Cardiac muscle cell (in vitro differentiated cells and primary cell): ENCODE measurements around the gene RSU1. TPM values are rescaled to one million over a fixed set of nuclear protein-coding genes. Genes with fewer than 3 reads are reported as not detected.
A peak's percentile ranks its signal among the peaks of the same experiment; 100 is the strongest.

Experiments
- DNase-seq, 2 donors: peaks; one replicate each; pipeline versions ENCODE4 v3.0.0 to v3.0.0-alpha.2; 2010 to 2017; ENCODE audit warnings: low read depth in 1 of 2, low spot score in 1 of 2
- H3K27ac ChIP-seq: fragments of 200-600 bp; sonication (generic); 2 replicates; pipeline ENCODE4 v1.5.1; 2016
- H3K27me3 ChIP-seq: fragments of 200-600 bp; sonication (generic); 2 replicates; pipeline ENCODE4 v1.6.0; 2016; ENCODE audit warnings: control low read depth
- H3K36me3 ChIP-seq: fragments of 200-600 bp; sonication (generic); 2 replicates; pipeline ENCODE4 v1.5.1; 2016; ENCODE audit warnings: control low read depth
- H3K4me1 ChIP-seq: fragments of 200-600 bp; sonication (generic); 2 replicates; pipeline ENCODE4 v1.8.1; 2017; ENCODE audit warnings: low read depth, mild to moderate bottlenecking, mixed run types
- H3K4me3 ChIP-seq: fragments of 200-600 bp; sonication (generic); 2 replicates; pipeline ENCODE4 v1.5.1; 2016; ENCODE audit warnings: mild to moderate bottlenecking
- H3K9me3 ChIP-seq: fragments of 200-600 bp; sonication (generic); 2 replicates; pipeline ENCODE4 v1.5.1; 2017; ENCODE audit warnings: low read depth, mild to moderate bottlenecking, control low read depth
- polyA plus RNA-seq: library from polyadenylated mRNA; unstranded; fragments of >200 nt; fragmentation: Nextera tagmentation; extraction: Ambion mirVana; gene quantifications from 2 replicates; pipeline ENCODE4 v1.2.1, GENCODE V29; 2016
- total RNA-seq: library from RNA; depleted of rRNA; stranded (reverse); fragments of >200 nt; gene quantifications from 2 replicates; pipeline ENCODE4 v1.2.3, GENCODE V29; 2016
- TF ChIP-seq, protein P1 (sequence below): IDR thresholded peaks from 2 replicates; pipeline ENCODE4 v1.5.1; 2012; ENCODE audit warnings: low read depth, mild to moderate bottlenecking, low read length

RSU1 gene
- total and polyA plus RNA-seq, 2 experiments from 2014 or later, result 18.4 to 69.7 TPM

DNA sequence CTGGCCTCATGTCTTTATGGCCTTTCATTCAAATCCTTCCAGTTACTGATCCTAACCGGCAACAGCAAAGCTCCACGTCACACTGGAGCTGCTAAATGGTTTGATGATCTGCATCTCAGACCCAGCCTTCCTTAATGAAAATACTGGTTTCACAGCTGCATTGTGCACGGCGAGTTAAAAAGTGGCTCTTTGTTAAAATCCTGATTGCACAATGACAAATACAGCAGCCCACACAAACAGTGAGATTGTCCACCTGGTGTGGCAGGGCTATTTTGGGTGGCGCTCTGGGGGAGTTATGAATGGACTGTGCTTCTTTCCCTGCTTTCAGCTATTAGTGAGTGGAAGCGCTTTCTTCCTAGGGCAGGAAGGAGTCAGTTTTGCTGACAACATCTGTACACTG is 232.1 kb downstream of the RSU1 start:
- DNase-seq, result peak in 1 of 2 donors; percentile 77
- TF ChIP-seq, protein P1, sequence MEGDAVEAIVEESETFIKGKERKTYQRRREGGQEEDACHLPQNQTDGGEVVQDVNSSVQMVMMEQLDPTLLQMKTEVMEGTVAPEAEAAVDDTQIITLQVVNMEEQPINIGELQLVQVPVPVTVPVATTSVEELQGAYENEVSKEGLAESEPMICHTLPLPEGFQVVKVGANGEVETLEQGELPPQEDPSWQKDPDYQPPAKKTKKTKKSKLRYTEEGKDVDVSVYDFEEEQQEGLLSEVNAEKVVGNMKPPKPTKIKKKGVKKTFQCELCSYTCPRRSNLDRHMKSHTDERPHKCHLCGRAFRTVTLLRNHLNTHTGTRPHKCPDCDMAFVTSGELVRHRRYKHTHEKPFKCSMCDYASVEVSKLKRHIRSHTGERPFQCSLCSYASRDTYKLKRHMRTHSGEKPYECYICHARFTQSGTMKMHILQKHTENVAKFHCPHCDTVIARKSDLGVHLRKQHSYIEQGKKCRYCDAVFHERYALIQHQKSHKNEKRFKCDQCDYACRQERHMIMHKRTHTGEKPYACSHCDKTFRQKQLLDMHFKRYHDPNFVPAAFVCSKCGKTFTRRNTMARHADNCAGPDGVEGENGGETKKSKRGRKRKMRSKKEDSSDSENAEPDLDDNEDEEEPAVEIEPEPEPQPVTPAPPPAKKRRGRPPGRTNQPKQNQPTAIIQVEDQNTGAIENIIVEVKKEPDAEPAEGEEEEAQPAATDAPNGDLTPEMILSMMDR, result no peak

DNA sequence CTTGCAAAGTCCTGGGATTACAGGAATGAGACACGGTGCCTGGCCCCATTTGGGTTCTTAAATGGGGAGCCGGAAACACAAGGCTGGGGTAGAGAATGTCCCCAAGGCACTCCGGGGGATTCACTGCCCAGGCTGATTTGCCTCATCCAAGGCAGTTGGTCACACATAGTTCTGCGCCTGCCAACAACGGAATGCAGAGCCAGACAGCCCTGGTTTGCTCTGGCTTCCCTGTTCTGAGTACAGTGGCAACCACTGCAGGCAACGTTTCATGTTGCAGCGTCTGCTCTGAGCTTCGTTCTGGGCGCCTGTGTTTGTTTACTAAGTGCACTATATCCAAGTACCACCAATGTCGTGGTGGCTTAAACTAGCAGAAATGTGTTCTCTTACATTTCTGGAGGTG is 233.8 kb downstream of the RSU1 start:
- TF ChIP-seq, protein P1, result no peak
- H3K4me1 ChIP-seq, result no peaks in the 10 kb centered on the region
- no peaks in the 10 kb centered on the region for H3K27me3 ChIP-seq
- DNase-seq, result no peak
- H3K9me3 ChIP-seq, result no peaks in the 10 kb centered on the region
- no peak overlapping the region for H3K27ac ChIP-seq
- no peak overlapping the region for H3K4me3 ChIP-seq
- no peaks in the 10 kb centered on the region for H3K36me3 ChIP-seq

More for the DNA sequence above, 232.1 kb downstream of the RSU1 start:
- no peaks in the 10 kb centered on the region for H3K27me3 ChIP-seq
- H3K4me3 ChIP-seq, result no peak overlapping the region
- H3K36me3 ChIP-seq, result no peaks in the 10 kb centered on the region
- no peaks in the 10 kb centered on the region for H3K9me3 ChIP-seq
- no peak overlapping the region for H3K27ac ChIP-seq
- no peaks in the 10 kb centered on the region for H3K4me1 ChIP-seq

DNA sequence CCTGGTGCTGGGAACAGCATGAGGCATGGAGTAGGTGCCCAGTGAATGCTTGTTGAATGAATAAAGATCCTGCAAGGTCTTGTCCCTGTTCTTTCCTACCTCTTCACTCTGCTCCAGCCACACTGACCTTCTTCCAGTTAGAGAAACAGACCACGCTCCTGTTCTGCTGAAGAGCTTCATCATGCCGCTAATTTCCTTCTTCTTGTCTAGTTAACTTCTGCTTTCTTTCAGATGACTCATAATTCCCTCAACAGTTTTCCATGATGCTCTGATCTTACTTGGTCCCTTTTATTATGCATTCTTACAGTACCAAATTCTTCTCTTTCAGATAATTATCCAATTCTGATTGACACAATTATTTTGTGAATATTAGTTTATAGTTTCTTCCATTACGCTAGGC is 236.0 kb downstream of the RSU1 start:
- TF ChIP-seq, protein P1, result no peak

DNA sequence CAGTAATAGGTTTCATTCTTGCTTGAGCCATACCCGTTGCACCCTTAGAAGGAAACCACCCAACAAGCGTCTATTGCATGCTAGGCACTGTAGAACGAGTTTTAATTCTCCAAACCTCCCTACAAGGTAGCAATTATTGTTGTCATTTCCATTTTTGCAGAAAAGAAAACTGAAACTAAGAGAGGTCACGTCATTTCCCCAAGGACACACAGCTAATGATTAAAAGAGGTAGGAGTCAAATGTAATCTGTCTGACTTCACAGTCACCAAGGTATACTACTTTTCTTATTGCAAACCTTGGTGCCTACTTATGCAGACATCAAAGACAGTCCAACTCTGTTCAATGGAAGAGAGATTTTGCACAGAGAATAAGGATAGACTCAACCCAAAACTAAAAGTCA is 246.5 kb downstream of the RSU1 start:
- no peaks in the 10 kb centered on the region for H3K4me1 ChIP-seq
- H3K4me3 ChIP-seq, result no peak overlapping the region
- H3K9me3 ChIP-seq, result no peaks in the 10 kb centered on the region
- H3K27ac ChIP-seq, result no peak overlapping the region
- TF ChIP-seq, protein P1, result no peak
- DNase-seq, result no peak
- no peaks in the 10 kb centered on the region for H3K36me3 ChIP-seq
- H3K27me3 ChIP-seq, result no peaks in the 10 kb centered on the region

More for the DNA sequence above, 236.0 kb downstream of the RSU1 start:
- H3K27me3 ChIP-seq, result no peaks in the 10 kb centered on the region
- no peak overlapping the region for H3K4me3 ChIP-seq
- H3K27ac ChIP-seq, result no peak overlapping the region
- H3K36me3 ChIP-seq, result no peaks in the 10 kb centered on the region
- H3K9me3 ChIP-seq, result no peaks in the 10 kb centered on the region
- H3K4me1 ChIP-seq, result no peaks in the 10 kb centered on the region
- DNase-seq, result no peak

DNA sequence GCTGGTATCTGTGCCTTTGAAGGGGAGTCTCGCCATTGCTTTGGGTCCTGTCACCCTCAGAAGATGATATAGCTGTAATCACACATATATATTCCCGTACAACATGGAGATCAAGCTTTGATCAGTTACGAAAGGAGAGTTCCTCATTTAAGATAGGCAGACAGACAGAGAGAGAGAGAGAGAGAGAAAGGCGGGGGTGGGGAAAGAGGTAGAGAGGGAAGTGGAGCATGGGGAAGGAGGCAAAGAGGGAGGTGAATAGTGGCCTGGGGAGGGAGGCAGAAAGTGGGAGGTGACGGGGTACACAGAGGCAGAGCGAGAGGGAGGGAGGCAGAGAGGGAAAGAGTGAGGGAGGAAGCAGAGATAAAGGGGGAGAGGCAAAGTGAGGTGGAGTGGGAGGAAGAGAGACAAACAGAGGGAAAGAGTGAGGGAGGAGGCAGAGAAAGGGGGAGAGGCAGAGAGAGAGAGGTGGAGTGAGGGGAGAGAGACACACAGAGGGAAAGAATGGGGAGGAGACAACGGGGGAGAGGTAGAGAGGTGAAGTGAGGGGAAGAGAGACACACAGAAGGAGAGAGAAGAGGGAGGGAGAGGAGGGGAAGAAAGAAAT is 250.9 kb downstream of the RSU1 start:
- no peak for DNase-seq
- no peaks in the 10 kb centered on the region for H3K4me1 ChIP-seq
- no peaks in the 10 kb centered on the region for H3K9me3 ChIP-seq
- no peaks in the 10 kb centered on the region for H3K27me3 ChIP-seq
- TF ChIP-seq, protein P1, result no peak
- no peak overlapping the region for H3K4me3 ChIP-seq
- no peaks in the 10 kb centered on the region for H3K36me3 ChIP-seq
- no peak overlapping the region for H3K27ac ChIP-seq
